ENCODE measurements around the gene TTC7B.

The TTC7B gene

GRCh38 chr14:90813442-90813841, 2.8 kb downstream of the TTC7B start:
- Histone ChIP-seq H3K4me1 (ENCODE audit: insufficient read depth, low read length, severe bottlenecking) (no peaks in the 10 kb centered on the region), H3K36me3 (ENCODE audit: insufficient read depth, low read length) (no peaks in the 10 kb centered on the region), H3K4me2 (ENCODE audit: low read length) (no peak overlapping the region), H3K4me3 (ENCODE audit: low read depth, low read length, poor library complexity, severe bottlenecking) (no peak overlapping the region), H2AFZ (ENCODE audit: low read length) (no peak overlapping the region), H3K27ac (ENCODE audit: low read depth, low read length, poor library complexity, severe bottlenecking) (no peak overlapping the region), H3K9me3 (ENCODE audit: low read length) (no peaks in the 10 kb centered on the region), H3K9ac (ENCODE audit: low read length) (no peak overlapping the region), H3K9me2 (ENCODE audit: low read depth, low read length) (no peaks in the 10 kb centered on the region), H4K20me1 (ENCODE audit: insufficient read depth, low read length) (no peaks in the 10 kb centered on the region), H3K79me2 (ENCODE audit: insufficient read depth, low read length) (no peaks in the 10 kb centered on the region), H3K27me3 (ENCODE audit: insufficient read depth, low read length) (0 out of 2 replicates have a peak, but pooled peaks cover 5% of the 10 kb centered on the region), H3F3A (ENCODE audit: insufficient read depth, low read length) (no peaks in the 10 kb centered on the region)
- TF ChIP-seq CTCF (IDR thresholded peaks at IDR 0.05; ENCODE audit: low read length): no peak
- TF ChIP-seq EZH2 (IDR thresholded peaks at IDR 0.05; ENCODE audit: borderline replicate concordance, low read length): no peak

GRCh38 chr14:90812109-90812508, 4.1 kb downstream of the TTC7B start:
- no peak for TF ChIP-seq EZH2 (IDR thresholded peaks at IDR 0.05; ENCODE audit: borderline replicate concordance, low read length)
- no peak for TF ChIP-seq CTCF (IDR thresholded peaks at IDR 0.05; ENCODE audit: low read length)
- Histone ChIP-seq H3K27ac (ENCODE audit: low read depth, low read length, poor library complexity, severe bottlenecking) (no peak overlapping the region), H3K27me3 (ENCODE audit: insufficient read depth, low read length) (0 out of 2 replicates have a peak, but pooled peaks cover 5% of the 10 kb centered on the region), H3K9me2 (ENCODE audit: low read depth, low read length) (no peaks in the 10 kb centered on the region), H4K20me1 (ENCODE audit: insufficient read depth, low read length) (no peaks in the 10 kb centered on the region), H2AFZ (ENCODE audit: low read length) (no peak overlapping the region), H3K4me3 (ENCODE audit: low read depth, low read length, poor library complexity, severe bottlenecking) (no peak overlapping the region), H3K36me3 (ENCODE audit: insufficient read depth, low read length) (no peaks in the 10 kb centered on the region), H3K9me3 (ENCODE audit: low read length) (no peaks in the 10 kb centered on the region), H3K79me2 (ENCODE audit: insufficient read depth, low read length) (no peaks in the 10 kb centered on the region), H3K4me1 (ENCODE audit: insufficient read depth, low read length, severe bottlenecking) (no peaks in the 10 kb centered on the region), H3F3A (ENCODE audit: insufficient read depth, low read length) (no peaks in the 10 kb centered on the region), H3K9ac (ENCODE audit: low read length) (no peak overlapping the region), H3K4me2 (ENCODE audit: low read length) (no peak overlapping the region)

GRCh38 chr14:90811641-90812040, 4.6 kb downstream of the TTC7B start:
- Histone ChIP-seq H3K79me2 (ENCODE audit: insufficient read depth, low read length) (no peaks in the 10 kb centered on the region), H3K36me3 (ENCODE audit: insufficient read depth, low read length) (no peaks in the 10 kb centered on the region), H3F3A (ENCODE audit: insufficient read depth, low read length) (no peaks in the 10 kb centered on the region), H3K4me1 (ENCODE audit: insufficient read depth, low read length, severe bottlenecking) (no peaks in the 10 kb centered on the region), H3K27ac (ENCODE audit: low read depth, low read length, poor library complexity, severe bottlenecking) (no peak overlapping the region), H3K4me2 (ENCODE audit: low read length) (no peak overlapping the region), H2AFZ (ENCODE audit: low read length) (no peak overlapping the region), H3K9ac (ENCODE audit: low read length) (no peak overlapping the region), H3K4me3 (ENCODE audit: low read depth, low read length, poor library complexity, severe bottlenecking) (no peak overlapping the region), H3K9me3 (ENCODE audit: low read length) (no peaks in the 10 kb centered on the region), H3K27me3 (ENCODE audit: insufficient read depth, low read length) (0 out of 2 replicates have a peak, but pooled peaks cover 5% of the 10 kb centered on the region), H3K9me2 (ENCODE audit: low read depth, low read length) (no peaks in the 10 kb centered on the region), H4K20me1 (ENCODE audit: insufficient read depth, low read length) (no peaks in the 10 kb centered on the region)
- no peak for TF ChIP-seq EZH2 (IDR thresholded peaks at IDR 0.05; ENCODE audit: borderline replicate concordance, low read length)
- no peak for TF ChIP-seq CTCF (IDR thresholded peaks at IDR 0.05; ENCODE audit: low read length)
